Prostate gland (tissue), 2 donors: Measurements from ENCODE around the gene SLC33A1.

Source experiments
- POLR2A ChIP-seq: fragments of 450-650 bp; IDR thresholded peaks from one replicate; pipeline ENCODE4 v1.6.1; 2016; ENCODE audit warnings: antibody characterized with exemption, mild to moderate bottlenecking
- TF ChIP-seq, protein P1 (sequence below), 4 experiments: fragments of 200-600 bp in 2 of 4; fragments of 450-650 bp in 2 of 4; sonication (generic) in 2 of 4; IDR thresholded peaks; 1 replicate in 3 of 4; 2 replicates in 1 of 4; pipeline ENCODE4 v1.5.1; 2016 to 2019; ENCODE audit warnings: antibody characterized with exemption in 4 of 4, mild to moderate bottlenecking in 2 of 4, moderate library complexity in 2 of 4

DNA sequence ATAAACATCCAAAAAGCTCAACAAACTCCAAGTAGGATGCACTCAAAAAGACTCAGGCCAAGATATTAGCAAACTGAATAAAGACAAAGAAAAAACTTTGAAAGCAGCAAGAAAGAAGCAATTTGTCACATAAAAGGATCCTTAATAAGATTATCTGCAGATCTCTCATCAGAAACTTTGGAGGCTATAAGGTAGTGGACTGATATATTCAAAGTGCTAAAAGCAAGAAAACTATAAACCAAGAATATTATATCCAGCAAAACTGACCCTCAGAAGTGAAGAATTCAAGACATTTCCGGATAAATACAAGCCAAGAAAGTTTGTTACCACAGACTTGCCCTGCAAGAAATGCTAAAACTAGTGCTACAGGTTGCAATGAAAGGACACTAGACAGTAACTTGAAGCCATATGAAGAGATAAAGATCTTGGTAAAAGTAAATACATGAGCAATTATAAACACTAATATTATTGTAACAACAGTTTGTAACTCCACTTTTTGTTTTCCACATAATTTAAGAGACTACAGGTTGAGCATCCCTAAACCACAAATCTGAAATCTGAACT lies 71.8 kb downstream of the SLC33A1 start:
- TF ChIP-seq, protein P1, sequence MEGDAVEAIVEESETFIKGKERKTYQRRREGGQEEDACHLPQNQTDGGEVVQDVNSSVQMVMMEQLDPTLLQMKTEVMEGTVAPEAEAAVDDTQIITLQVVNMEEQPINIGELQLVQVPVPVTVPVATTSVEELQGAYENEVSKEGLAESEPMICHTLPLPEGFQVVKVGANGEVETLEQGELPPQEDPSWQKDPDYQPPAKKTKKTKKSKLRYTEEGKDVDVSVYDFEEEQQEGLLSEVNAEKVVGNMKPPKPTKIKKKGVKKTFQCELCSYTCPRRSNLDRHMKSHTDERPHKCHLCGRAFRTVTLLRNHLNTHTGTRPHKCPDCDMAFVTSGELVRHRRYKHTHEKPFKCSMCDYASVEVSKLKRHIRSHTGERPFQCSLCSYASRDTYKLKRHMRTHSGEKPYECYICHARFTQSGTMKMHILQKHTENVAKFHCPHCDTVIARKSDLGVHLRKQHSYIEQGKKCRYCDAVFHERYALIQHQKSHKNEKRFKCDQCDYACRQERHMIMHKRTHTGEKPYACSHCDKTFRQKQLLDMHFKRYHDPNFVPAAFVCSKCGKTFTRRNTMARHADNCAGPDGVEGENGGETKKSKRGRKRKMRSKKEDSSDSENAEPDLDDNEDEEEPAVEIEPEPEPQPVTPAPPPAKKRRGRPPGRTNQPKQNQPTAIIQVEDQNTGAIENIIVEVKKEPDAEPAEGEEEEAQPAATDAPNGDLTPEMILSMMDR (IDR thresholded peaks at IDR 0.05): no peak
- no peak for TF ChIP-seq POLR2A
